Osteocyte (in vitro differentiated cells): Measurements from ENCODE around the gene PTPRN2. TPM values are rescaled to one million over a fixed set of nuclear protein-coding genes. Genes with fewer than 3 reads are reported as not detected.

ENCODE experiments used
- DNase-seq: peaks from one replicate; pipeline ENCODE4 v3.0.0; 2021; ENCODE audit warnings: mixed read lengths; ENCODE audit not compliant: unreplicated experiment; ENCODE audit errors: extremely low spot score
- H3K27ac Mint-ChIP-seq: one replicate; pipeline ENCODE4 v1.8.0; 2021; ENCODE audit warnings: mild to moderate bottlenecking, mixed read lengths; ENCODE audit not compliant: unreplicated experiment
- H3K27me3 Mint-ChIP-seq: one replicate; pipeline ENCODE4 v1.8.0; 2021; ENCODE audit warnings: mixed read lengths; ENCODE audit not compliant: unreplicated experiment
- H3K36me3 Mint-ChIP-seq: one replicate; pipeline ENCODE4 v1.8.0; 2021; ENCODE audit warnings: mixed read lengths; ENCODE audit not compliant: unreplicated experiment
- H3K4me1 Mint-ChIP-seq: one replicate; pipeline ENCODE4 v1.8.0; 2021; ENCODE audit warnings: mixed read lengths; ENCODE audit not compliant: unreplicated experiment
- H3K4me3 Mint-ChIP-seq: one replicate; pipeline ENCODE4 v1.8.0; 2021; ENCODE audit warnings: mild to moderate bottlenecking, moderate library complexity, mixed read lengths; ENCODE audit not compliant: unreplicated experiment
- H3K9me3 Mint-ChIP-seq: one replicate; pipeline ENCODE4 v1.8.0; 2021; ENCODE audit warnings: mixed read lengths; ENCODE audit not compliant: unreplicated experiment
- total RNA-seq: library from RNA; stranded (reverse); gene quantifications from 2 replicates; pipeline ENCODE4 v1.2.1, GENCODE V29; 2021
- TF ChIP-seq, protein P1 (sequence below): fragments of 200-600 bp; sonication (generic); IDR thresholded peaks from 2 replicates; pipeline ENCODE4 v1.5.0; 2021; ENCODE audit warnings: antibody characterized with exemption, mild to moderate bottlenecking, moderate library complexity

Gene PTPRN2
- total RNA-seq, 1 donor from 2014 or later: 0.59 TPM

DNA sequence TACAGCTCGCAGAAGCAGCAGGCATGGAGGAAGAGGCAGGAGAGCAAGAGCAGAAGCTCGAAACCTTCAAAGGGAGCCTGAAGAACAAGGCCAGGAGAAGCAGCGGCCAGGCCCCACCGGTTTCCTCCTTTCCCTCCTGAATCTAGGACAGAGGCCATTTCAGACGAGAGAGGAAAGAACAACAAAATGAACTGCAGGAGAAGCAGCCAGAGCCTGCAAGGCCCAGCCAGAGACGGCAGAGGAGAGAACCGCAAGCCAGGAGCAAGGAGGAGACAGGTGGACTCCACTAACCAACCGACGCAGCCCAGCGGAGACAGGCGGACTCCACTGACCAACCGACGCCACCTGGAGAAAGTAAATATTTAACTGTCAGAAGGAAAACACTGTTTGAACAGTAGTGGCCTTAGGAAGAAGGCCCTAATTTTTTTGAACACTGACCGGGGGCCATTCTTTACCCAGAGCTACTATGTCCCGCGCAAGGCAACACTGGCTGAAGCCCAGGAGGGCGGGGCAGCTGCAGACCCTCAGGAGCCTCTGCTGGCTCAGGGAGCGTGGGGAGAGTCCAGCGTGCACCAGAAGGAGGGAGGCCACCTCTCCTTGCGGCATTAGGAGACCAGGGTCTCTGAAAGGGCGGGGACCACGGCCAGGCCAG lies 559.2 kb downstream of the PTPRN2 start:
- Mint-ChIP-seq H3K4me3 (no peak overlapping the region), H3K27me3 (no peaks in the 10 kb centered on the region), H3K4me1 (no peaks in the 10 kb centered on the region), H3K36me3 (no peaks in the 10 kb centered on the region), H3K9me3 (peaks cover 42% of the 10 kb centered on the region), H3K27ac (no peak overlapping the region)
- DNase-seq: no peak
- TF ChIP-seq, protein P1, sequence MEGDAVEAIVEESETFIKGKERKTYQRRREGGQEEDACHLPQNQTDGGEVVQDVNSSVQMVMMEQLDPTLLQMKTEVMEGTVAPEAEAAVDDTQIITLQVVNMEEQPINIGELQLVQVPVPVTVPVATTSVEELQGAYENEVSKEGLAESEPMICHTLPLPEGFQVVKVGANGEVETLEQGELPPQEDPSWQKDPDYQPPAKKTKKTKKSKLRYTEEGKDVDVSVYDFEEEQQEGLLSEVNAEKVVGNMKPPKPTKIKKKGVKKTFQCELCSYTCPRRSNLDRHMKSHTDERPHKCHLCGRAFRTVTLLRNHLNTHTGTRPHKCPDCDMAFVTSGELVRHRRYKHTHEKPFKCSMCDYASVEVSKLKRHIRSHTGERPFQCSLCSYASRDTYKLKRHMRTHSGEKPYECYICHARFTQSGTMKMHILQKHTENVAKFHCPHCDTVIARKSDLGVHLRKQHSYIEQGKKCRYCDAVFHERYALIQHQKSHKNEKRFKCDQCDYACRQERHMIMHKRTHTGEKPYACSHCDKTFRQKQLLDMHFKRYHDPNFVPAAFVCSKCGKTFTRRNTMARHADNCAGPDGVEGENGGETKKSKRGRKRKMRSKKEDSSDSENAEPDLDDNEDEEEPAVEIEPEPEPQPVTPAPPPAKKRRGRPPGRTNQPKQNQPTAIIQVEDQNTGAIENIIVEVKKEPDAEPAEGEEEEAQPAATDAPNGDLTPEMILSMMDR: no peak

DNA sequence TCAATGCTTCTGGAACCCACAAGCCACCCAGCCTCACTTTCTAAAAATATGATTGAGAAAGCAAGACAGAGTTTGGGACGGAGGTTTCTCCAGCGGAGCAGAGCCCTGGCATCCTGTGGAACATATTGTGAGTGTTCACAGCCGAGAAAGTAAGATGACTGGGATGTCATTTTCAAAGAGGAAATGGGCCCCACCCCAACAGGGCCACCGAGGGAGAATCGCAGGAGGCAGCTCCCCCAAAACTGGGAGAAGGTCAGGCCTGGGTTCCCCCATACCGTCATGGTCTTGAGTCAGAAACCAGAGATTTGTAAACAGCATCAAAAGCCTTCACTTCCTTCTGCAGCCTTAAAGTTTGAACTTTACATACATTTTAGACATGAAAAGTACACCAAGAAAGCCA lies 560.0 kb downstream of the PTPRN2 start:
- no peak for DNase-seq
- H3K9me3 Mint-ChIP-seq: peaks cover 43% of the 10 kb centered on the region
- TF ChIP-seq, protein P1: no peak
- no peak overlapping the region for H3K4me3 Mint-ChIP-seq
- H3K27ac Mint-ChIP-seq: no peak overlapping the region
- H3K4me1 Mint-ChIP-seq: no peaks in the 10 kb centered on the region
- H3K36me3 Mint-ChIP-seq: no peaks in the 10 kb centered on the region
- H3K27me3 Mint-ChIP-seq: no peaks in the 10 kb centered on the region

DNA sequence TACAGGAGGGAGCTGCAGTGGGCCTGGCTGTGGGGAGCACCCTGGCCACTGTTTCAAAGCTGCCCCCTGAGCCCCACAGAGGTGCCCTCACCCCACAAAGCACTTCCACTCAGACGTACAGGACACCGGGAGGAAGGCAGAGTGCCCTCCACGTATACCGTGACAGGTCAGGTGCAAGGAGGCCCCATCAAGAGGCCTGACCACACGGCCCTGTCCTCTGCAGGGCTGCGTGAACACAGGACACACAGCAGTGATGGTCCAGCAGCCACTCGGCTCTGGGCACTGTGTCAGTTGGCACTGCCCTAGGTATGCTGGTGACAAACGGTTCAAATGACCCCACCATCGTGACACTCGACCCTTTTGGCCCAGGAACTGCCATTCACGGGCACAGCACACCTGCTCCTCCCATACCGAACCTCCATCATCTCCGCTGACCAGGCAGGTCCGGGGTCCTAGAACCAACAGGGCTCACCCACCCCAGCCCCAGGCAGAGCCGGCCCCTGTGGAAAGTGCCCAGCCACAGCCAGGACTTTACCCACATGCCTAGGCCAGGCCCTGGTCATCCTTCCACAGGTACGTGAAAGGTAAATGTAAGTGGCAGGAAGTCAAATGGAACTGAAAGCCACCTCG lies 560.9 kb downstream of the PTPRN2 start:
- Mint-ChIP-seq H3K4me3 (no peak overlapping the region), H3K27ac (no peak overlapping the region), H3K9me3 (peaks cover 39% of the 10 kb centered on the region), H3K27me3 (no peaks in the 10 kb centered on the region), H3K4me1 (no peaks in the 10 kb centered on the region), H3K36me3 (no peaks in the 10 kb centered on the region)
- TF ChIP-seq, protein P1: no peak
- DNase-seq: no peak

DNA sequence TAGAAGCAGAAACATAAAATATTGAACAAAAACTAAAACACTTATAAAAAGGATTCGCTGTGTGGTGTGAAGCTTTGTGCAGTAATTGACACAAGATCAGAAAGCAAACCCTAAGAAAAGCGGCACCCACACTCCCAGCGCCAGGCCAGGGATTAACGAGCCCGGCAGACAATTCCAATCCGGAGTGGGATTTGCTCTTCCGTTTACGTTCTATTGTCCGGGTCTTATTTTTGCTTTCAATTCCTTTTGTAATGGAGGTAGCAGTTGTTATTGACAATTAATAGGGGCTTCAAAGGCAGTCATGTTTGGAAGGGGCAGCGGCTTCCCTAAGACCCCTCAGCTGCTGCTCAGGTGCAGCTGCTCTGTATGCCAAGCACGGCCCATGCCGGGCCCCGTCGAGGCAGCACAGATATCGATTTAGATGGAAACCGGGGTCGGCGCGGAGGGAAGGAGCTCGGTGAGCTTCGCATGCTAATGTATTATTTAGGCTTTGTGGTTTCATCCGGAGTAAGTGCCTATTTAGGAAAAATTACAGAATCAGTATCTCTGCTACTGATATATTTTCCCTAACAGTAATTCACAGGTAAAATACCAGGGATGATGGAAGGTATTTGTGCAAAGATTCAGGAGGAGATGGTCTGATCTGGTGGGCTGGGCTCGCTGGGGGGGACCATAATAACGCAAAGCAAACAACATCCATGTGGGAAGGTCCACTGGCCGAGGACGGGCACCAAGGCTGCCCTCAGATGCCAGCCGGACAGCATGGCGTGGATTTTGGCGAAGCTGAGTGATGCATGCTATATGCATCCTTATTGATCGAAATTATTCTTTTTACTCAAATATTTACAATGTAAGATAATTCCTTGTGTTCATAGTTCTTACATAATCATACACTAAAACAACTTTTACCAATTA lies 561.7 kb downstream of the PTPRN2 start:
- no peak overlapping the region for H3K27ac Mint-ChIP-seq
- H3K9me3 Mint-ChIP-seq: peaks cover 37% of the 10 kb centered on the region
- H3K4me1 Mint-ChIP-seq: no peaks in the 10 kb centered on the region
- no peaks in the 10 kb centered on the region for H3K36me3 Mint-ChIP-seq
- H3K4me3 Mint-ChIP-seq: no peak overlapping the region
- H3K27me3 Mint-ChIP-seq: no peaks in the 10 kb centered on the region
- TF ChIP-seq, protein P1: no peak
- DNase-seq: no peak

DNA sequence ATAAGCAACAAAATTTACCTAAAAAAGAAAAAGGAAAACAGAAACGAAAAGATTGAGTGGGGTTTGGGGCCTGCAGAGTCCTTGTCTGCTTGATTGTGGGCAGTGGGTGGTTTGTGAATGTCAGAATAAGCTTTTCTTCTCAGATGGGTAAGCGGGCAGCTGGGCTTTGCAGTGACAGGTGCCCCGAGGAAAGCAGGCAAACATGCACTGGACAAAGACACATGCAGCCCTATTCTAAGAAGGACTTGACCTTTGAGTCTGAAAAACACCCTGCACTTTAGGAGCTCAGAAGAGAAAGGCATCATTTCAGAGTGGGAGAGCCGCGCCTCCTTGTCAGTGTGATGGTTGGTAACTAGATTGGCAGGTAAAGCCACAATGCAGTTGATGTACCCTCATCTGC lies 562.7 kb downstream of the PTPRN2 start:
- no peaks in the 10 kb centered on the region for H3K4me1 Mint-ChIP-seq
- no peaks in the 10 kb centered on the region for H3K36me3 Mint-ChIP-seq
- TF ChIP-seq, protein P1: no peak
- no peak overlapping the region for H3K27ac Mint-ChIP-seq
- peaks cover 33% of the 10 kb centered on the region for H3K9me3 Mint-ChIP-seq
- no peak overlapping the region for H3K4me3 Mint-ChIP-seq
- no peaks in the 10 kb centered on the region for H3K27me3 Mint-ChIP-seq
- DNase-seq: no peak
